HFF-Myc (cell line): ENCODE results near the gene CADM4.

ENCODE experiments used
- DNase-seq: peaks from one replicate; pipeline ENCODE4 v3.0.0-alpha.2; 2011; ENCODE audit warnings: low read depth; ENCODE audit errors: extremely low read depth
- H3K4me3 ChIP-seq: replicated peaks from 2 replicates; pipeline ENCODE4 v1.5.1; 2011; ENCODE audit warnings: low read depth, mild to moderate bottlenecking, control low read depth, low read length
- TF ChIP-seq, protein P1 (sequence below): IDR thresholded peaks from 2 replicates; pipeline ENCODE4 v1.5.1; 2012; ENCODE audit warnings: mild to moderate bottlenecking, low read depth, low read length, control low read depth; ENCODE audit errors: missing control alignments

The CADM4 gene

DNA sequence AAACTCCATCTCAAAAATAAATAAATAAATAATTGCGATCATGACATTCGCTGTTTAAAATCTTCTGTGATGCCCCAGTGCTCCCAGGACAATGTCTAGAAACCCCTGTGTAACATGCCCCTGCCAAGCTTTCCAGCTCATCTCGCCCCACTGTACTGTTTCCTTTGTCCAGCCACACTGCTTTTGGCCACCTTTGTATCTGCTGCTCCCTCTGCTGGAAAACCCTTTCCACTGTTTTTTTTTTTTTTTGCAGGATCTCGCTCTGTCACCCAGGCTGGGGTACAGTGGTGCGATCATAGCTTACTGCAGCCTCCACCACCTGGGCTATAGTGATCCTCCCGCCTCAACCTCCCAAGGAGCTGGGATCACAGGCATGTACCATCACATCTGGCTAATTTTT is 22.8 kb upstream of the CADM4 start:
- no peak overlapping the region for H3K4me3 ChIP-seq
- TF ChIP-seq, protein P1, sequence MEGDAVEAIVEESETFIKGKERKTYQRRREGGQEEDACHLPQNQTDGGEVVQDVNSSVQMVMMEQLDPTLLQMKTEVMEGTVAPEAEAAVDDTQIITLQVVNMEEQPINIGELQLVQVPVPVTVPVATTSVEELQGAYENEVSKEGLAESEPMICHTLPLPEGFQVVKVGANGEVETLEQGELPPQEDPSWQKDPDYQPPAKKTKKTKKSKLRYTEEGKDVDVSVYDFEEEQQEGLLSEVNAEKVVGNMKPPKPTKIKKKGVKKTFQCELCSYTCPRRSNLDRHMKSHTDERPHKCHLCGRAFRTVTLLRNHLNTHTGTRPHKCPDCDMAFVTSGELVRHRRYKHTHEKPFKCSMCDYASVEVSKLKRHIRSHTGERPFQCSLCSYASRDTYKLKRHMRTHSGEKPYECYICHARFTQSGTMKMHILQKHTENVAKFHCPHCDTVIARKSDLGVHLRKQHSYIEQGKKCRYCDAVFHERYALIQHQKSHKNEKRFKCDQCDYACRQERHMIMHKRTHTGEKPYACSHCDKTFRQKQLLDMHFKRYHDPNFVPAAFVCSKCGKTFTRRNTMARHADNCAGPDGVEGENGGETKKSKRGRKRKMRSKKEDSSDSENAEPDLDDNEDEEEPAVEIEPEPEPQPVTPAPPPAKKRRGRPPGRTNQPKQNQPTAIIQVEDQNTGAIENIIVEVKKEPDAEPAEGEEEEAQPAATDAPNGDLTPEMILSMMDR, result peak; percentile 43
- no peak for DNase-seq

DNA sequence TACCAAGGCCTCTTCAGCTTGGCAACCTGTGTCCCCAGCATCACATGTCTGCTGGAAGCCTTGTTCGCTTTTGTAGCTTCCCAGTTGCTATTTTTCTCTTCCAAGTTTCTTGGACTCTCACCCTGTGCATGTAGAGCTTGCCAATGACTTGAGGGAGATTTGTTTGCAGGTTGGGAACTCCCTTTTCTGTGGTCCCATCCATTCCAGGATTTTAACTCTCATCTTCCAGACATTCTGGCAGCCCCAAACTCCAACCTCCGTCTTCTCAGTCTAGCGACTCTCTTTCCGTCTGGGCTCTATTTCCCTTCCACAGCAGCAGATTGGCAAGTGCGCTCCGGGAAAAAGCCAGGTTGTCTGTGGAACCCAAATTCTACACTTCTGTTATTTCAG is 21.3 kb upstream of the CADM4 start:
- no peak overlapping the region for H3K4me3 ChIP-seq
- TF ChIP-seq, protein P1, result no peak
- no peak for DNase-seq

DNA sequence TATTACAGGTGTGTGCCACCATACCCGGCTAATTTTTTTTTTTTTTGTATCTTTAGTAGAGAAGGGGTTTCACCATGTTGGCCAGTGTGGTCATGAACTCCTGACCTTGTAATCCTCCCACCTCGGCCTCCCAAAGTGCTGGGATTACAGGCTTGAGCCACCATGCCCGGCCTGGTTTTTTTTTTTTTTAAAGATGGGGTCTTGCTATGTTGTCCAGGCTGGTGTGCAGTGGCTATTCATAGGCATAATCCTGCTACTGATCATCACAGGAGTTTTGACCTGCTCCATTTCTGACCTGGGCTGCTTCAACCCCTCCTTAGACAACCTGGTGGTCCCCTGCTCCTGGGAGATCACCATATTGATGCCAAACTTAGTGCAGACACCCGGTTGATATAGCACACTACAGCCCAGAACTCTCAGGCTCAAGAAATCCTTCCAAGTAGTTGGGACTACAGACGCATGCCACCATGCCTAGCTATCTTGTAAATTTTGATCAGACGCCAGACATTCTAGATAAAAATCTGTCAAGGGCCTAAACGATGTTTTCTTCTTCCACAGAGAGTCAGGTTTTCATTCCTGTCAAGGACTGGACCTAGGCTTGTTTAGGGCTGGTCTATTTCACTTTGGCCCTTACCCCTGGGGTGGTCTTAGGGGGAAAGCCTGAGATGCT is 20.8 kb upstream of the CADM4 start:
- DNase-seq, result no peak
- H3K4me3 ChIP-seq, result no peak overlapping the region
- TF ChIP-seq, protein P1, result no peak

DNA sequence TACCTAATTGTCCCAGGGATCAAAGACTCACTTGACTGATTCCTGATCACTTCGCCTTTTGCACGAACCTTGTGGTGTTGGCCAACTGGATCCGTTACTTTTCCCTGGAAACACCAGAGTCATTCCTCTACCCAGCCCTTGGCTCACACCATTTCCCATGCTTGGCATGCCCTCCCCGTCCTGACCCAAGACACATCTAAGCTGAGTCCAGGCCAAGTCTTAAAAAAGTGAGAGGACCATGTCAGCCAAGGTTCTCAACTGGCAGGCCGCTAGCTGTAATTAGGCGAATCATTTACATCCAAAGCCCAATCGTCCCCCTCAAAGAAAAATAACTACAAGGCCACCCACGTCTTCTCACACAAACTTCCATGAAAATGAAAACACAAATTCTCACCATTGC is 18.8 kb upstream of the CADM4 start:
- H3K4me3 ChIP-seq, result no peak overlapping the region
- TF ChIP-seq, protein P1, result no peak
- DNase-seq, result no peak

DNA sequence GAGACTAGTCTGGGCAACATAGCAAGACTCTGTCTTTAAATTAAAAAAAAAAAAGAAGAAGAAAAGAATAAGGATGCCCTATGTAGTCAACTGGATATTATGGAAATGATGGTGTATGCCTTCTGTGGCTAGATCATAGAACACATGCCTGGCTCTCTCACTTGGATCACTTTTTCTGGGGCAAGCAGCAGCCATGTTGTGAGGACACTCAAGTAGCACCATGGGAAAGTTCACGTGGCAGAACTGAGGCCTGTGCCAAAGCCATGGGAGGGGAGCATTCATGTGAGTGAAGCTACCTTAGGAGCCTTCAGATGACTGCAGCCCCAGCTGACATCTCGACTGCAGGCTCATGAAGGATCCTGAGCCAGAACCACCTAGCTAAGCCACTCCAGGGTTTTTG is 18.4 kb upstream of the CADM4 start:
- TF ChIP-seq, protein P1, result no peak
- no peak overlapping the region for H3K4me3 ChIP-seq
- DNase-seq, result no peak

DNA sequence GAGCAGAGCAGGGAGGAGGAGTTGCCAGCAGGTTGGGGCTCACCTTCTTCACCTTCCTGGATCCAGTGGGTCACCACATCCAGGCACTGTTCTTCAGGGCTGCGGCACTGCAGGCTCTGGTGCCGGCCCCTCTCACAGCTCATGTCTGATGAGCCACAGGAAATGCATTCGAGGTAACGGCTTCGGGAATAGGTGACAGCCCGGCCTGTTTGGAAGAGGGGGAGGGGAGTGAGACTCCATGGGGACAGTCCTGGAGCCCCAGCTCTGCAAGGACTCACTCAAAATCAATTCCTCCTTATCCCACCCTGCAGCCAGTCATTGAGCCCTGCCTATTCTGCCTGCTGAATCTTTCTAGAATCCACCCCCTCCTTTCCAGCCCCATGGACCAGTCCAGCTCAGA is 16.8 kb upstream of the CADM4 start:
- TF ChIP-seq, protein P1, result no peak
- DNase-seq, result no peak
- no peak overlapping the region for H3K4me3 ChIP-seq

DNA sequence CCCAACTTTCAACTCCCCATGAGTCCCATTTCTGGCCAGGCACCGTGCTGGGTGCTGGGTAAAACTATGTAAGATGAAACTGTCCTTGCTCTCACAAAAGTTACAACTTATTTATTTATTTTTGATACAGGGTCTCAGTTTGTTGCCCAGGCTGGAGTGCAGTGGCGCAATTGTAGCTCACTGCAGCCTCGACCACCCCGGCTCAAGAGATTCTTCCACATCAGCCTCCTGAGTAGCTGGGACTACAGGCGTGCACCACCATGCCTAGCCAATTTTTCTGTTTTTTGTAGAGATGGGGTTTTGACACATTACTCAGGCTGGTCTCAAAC is 12.9 kb upstream of the CADM4 start:
- TF ChIP-seq, protein P1, result no peak
- H3K4me3 ChIP-seq, result no peak overlapping the region
- no peak for DNase-seq
